Suppressor macrophage treated with lipopolysaccharide for 4 hours (primary cell): ENCODE data around the gene RAB40C.

Experiments used
- DNase-seq: peaks from one replicate; pipeline ENCODE4 v3.0.0-alpha.2; 2020

Gene RAB40C

GRCh38 chr16:589658-590187, at the start of gene RAB40C:
Gene RAB40C (plus strand): TSS chr16:590066. CDS start chr16:590292, 226 bp downstream.
- peak; percentile 99 for DNase-seq

GRCh38 chr16:540645-541340, 49.1 kb upstream of the RAB40C start:
- DNase-seq = no peak

- no peak for DNase-seq
Observed at GRCh38 chr16:543301-544164, 46.3 kb upstream of the RAB40C start.

- no peak for DNase-seq
Observed at GRCh38 chr16:544517-544916, 45.3 kb upstream of the RAB40C start.

GRCh38 chr16:546909-547770, 42.7 kb upstream of the RAB40C start:
- DNase-seq = peak; percentile 70

- no peak for DNase-seq
Observed at GRCh38 chr16:548586-548985, 41.3 kb upstream of the RAB40C start.

- no peak for DNase-seq
Observed at GRCh38 chr16:549544-550263, 40.2 kb upstream of the RAB40C start.

- no peak for DNase-seq
Observed at GRCh38 chr16:551210-551609, 38.7 kb upstream of the RAB40C start.

GRCh38 chr16:552171-552570, 37.7 kb upstream of the RAB40C start:
- DNase-seq = no peak

GRCh38 chr16:553601-554296, 36.1 kb upstream of the RAB40C start:
- no peak for DNase-seq

GRCh38 chr16:554297-554621, 35.6 kb upstream of the RAB40C start:
- no peak for DNase-seq

- DNase-seq = no peak
Observed at GRCh38 chr16:554640-555365, 35.1 kb upstream of the RAB40C start.

GRCh38 chr16:555528-556473, 34.1 kb upstream of the RAB40C start:
- no peak for DNase-seq

- no peak for DNase-seq
Observed at GRCh38 chr16:556474-557173, 33.2 kb upstream of the RAB40C start.

GRCh38 chr16:557463-558297, 32.2 kb upstream of the RAB40C start:
- DNase-seq = no peak

- no peak for DNase-seq
Observed at GRCh38 chr16:558298-559020, 31.4 kb upstream of the RAB40C start.

GRCh38 chr16:559021-559380, 30.9 kb upstream of the RAB40C start:
- no peak for DNase-seq
